GM18517 (cell line): ENCODE measurements around the gene CDYL.

Experiments used
- ATAC-seq: cut with Tn5 transposase; IDR thresholded peaks from one replicate; pipeline ENCODE4 v1.9.1; 2021; ENCODE audit warnings: mild to moderate bottlenecking, moderate library complexity; ENCODE audit not compliant: unreplicated experiment

The CDYL gene

DNA sequence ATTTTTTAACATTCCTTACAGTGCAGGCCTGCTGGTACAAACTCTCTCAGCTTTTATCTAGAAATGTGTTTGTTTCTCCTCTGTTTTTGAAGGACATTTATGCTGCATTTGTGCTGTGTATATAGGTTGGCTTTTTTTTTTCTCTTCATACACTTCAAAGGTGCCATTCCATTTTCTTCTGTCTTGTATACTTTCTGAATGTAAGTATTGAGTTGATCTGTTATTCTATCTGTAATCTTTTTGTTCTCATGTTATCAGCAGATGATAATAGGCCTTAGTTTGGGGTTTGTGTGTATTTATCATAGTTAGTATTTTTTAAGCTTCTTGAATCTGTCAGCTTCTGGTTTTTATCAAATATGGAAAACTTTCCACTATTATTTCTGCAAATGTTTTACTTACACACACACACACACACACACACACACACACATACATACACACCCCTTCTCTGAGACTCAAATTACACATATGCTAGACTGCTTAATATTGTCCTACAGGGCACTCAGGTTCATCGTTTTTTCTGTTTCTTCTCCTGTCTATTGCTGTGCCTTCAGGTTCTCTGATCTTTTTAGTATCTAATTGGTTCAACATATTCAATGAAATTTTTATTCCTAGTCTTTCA lies 153.0 kb downstream of the CDYL start:
- no peak for ATAC-seq

DNA sequence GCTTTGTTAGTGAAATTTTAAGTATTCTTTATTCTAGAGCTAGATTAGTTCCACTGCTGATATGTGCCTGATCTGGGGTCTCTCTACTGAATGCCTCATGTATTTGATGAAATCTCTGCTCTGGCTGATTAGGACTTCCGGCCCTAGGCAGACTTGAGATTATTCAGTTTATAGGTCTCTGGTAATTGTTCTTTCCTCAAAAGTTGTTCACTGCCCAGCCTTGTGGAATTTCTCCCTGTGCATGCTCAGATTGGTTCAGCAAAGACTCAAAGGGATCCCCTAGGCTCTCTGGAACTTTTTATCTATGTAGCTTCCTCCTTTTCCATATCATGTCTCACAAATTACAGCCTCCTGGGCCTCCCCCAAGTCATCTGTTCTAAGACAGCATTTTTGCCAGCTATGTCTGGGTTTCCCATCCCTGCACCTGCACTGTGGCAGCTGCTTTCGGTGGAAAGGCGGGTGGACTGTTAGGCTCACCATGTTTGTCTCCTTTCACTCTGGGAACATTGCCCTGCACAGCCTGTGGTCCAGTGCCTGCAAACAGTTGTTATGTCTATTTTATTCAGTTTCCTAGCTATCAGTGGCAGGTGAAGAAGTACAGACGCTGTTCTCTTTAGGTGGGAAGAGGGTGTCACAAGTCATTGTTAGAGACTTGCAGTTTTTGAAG lies 154.0 kb downstream of the CDYL start:
- ATAC-seq = no peak

DNA sequence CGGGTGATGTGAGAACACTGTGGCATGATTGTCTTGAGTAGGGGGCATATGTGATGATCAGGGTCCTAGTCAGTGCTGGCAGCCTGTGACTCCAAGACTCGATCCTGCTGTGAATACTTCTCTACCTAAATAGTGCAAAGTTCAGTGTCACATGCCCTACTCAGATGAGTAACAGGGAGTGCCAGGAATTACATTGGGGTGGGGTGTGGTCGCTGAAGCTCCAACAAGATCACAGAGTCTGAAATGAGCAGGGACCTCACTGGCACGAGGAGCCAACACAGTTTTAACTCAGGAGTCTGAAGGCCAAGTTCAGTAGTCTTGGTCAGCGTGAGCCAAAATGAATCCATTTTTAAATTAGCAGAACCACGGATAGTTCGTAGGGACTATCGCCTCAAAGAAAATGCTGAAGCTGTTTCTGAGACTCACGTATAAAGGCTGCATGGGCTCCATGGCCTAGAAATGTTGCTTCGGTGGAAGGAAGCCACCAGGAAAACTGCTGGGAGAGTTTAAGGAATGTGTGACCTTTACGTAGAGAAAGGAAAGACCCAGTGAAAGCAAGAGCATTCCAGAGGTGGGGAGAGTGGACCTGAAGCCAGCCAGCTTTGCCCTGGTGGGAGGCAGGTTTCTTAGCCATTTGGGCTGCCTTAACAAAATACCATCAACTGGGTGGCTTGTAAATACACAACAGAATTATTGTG lies 155.5 kb downstream of the CDYL start:
- ATAC-seq = no peak

DNA sequence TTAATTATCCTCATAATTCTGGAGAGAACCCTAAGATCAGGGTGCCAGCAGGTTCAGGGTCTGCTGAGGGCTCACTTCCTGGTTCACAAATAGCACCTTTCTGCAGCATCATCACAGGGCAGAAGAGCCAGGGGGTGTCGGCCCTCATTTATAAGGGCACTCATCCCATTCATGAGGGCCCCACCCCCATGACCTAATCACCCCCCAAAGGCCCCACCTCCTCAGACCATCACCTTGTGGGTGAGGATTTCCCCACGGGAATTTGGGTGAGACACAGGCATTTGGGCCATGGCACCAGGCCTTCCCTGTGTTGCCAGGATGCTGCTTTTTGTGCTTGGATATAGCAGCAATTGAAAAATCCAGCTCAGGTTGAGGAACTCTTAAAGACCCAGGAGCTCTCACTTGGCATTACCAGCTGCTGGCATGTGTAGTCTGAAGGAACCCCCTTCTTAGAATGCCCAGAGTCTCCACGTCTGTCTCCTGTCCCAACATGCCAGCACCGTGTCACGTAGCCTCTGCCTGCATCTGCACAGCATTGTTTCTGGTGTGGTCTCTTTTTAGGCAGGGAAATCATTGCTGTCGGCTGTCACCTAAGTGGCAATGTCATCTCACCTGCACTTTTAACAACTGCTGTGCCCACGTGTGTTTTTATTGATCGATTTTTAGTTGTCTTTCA lies 156.2 kb downstream of the CDYL start:
- no peak for ATAC-seq

DNA sequence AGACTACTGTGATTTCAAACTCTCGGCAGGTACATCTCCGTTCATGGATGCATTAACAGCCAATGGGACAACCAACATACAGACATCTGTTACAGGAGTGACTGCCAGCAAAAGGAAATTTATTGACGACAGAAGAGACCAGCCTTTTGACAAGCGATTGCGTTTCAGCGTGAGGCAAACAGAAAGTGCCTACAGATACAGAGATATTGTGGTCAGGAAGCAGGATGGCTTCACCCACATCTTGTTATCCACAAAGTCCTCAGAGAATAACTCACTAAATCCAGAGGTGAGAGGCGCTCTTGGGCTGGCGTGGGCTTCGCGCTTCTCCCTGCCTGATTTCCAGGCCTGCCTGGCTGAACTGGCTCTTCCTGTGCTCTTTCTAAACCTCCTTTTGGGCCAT lies 159.3 kb downstream of the CDYL start:
- peak; percentile 49 for ATAC-seq

DNA sequence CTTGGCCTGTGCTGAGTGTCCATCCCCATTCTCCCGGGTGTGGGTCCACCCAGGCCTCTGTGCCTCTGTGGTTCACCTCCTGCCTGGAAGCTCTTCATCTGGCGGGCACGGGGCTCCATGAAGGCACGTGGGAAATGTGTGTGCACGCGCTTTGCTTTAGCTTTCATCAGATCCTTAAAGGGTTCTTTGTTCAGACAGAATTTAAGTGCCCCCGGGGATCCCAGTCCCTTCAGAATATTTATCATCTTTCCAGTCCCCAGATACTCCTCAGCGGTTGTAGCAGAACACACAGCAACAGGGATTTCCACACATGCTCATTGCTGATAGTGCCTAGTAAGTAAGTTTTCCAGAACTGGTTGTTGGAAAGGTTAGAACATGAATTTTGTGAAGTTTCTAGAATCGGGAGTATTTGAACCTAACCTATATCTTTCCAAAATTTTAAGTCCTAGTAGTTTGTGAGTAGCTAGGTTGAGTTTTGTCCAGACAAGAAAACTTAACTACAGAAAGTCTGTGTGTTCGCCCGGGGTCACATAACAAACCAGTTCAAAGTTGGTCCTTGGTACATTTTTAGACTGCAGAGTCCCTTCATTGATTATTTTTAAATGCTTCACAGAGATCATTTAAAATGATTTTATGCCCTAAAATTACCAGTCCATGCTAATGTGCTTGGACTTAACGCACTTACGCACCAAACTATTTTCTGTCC lies 159.9 kb downstream of the CDYL start:
- no peak for ATAC-seq

DNA sequence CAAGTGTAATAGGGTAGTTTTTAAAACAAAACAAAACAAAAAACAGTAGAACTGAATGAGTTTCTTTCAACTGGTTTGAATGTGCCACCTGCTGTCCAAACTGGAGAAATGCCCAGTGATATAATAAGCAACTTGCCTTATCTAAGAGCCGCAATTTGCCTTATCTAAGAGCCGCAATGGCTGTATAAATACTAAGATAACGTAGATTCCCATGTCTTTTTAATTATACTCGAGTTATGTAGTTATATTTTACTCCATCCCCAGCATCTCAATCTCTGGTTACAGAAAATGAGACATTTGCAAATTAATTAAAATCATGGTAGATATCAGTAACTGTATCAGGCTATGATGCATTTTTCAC lies 160.5 kb downstream of the CDYL start:
- no peak for ATAC-seq

DNA sequence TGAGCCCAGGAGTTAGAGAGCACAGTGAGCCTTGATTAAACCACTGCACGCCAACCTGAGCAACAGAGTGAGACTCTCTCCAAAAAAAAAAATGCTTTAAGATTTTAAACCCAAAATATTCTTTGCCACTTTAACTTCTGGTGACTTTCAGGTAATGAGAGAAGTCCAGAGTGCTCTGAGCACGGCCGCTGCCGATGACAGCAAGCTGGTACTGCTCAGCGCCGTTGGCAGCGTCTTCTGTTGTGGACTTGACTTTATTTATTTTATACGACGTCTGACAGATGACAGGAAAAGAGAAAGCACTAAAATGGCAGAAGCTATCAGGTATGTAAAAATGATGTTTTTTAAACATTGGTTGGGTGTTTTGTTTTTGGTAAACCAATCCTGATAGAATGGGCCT lies 161.2 kb downstream of the CDYL start:
- no peak for ATAC-seq

DNA sequence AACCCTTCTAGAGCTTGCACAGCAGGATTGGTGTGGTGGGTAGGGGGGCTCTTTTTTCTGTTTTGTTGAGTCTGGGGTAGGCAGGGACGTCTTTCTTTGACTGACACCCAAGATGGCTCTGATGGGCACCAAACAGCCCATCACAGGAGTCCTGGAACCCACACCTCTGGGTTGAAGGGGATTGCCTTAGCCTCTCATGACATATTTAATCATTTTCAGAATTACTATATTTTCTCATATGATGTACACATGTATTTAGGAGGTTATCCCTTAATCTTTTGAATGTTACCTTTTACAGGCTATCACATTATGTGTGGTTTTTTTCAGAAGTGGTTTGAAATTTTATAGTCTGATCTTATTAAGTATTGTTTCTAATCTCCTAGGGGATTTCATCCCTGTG lies 163.0 kb downstream of the CDYL start:
- ATAC-seq = no peak

DNA sequence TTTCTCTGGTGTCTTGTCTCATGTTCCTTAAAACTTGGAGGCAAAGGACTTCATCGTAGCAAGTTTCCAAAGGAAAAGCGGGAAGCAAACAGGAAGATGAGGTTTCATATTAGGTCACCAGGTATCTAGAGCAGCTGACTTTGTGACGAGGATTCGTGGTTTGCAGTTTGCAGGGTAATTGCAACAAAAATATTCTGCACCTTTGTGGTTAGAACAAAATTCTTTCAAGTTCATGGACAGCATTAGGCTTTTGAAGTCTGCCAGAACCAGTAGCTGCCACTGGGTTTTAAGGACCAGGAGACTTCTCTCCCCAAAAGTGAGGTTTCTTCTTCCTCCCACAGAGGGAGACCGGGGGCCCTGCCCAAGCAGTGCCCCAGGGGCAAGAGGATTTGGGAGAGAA lies 164.2 kb downstream of the CDYL start:
- ATAC-seq = no peak

DNA sequence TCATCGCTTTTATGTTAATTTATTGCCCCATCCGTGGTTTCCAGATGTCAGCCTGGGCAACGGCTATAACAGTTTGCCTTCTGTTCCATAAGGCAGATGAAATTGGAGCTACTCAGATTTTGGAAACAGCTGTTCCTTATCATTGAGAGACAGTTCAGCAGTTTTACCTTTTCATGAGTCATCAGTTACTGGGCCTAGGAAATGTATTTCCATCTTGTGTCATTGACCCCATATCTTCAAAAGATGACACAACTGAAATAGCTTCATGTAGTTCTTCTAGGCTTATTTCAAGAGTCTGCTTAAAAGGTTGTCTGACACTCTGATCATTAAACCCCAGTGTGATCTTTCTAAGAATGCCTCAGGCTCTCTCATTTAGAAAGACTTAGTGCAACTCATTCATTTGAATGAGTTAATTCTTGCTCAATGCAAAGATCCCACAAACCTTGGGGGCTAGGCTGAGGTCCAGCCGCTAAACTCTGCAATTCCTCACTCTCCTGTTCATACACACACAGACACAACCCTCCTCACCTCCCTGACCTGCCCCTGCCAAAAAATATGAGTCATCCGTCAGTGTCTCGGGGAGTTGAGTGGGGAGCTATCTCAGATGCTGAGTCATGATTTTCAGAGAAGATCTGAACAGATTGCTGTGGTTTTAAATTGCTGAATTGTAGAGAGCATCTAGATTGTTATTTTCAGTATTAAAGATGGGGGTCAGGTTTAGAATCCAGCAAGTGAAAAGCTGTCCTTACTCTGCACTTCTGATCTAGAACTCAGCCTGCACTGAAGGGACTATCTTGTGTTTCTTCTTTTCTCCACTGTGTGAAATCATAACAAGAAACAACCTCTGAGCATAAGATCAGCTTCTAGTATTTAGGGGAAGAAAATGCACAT lies 165.8 kb downstream of the CDYL start:
- peak; percentile 74 for ATAC-seq

DNA sequence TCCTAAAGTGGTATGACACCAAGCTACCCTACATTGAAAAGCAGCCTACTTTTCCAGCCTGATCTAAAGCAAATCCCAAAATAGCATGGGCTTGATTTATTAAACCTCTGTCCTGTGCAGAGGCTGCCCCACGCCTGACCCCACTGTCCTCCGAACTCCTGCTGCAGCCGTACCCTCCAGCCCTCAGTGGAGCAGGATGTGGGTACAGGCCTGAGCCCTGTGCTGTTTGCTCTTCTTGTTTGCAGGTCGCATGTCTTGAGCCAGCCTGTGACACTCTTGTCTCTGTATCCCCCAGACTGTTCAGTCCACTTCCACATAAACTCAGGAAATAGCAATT lies 166.4 kb downstream of the CDYL start:
- no peak for ATAC-seq

DNA sequence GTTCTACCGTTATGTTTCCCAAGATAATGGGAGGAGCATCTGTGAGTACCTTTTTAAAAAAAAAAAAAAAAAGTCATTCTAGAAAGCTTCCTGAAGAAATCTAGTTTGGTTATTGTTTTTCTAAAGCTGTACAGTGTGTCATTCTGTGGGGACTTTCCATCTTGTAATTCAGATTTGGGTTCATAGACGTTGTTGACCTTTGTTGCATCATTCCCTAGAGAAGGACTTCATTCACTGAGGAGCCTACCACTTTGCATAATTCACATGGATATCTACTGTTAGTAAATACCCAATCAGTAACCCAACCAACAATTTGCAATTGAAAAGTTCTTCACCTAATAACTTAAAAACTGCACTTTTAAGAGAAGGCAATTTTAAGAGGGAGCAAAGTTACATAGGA lies 167.5 kb downstream of the CDYL start:
- no peak for ATAC-seq

DNA sequence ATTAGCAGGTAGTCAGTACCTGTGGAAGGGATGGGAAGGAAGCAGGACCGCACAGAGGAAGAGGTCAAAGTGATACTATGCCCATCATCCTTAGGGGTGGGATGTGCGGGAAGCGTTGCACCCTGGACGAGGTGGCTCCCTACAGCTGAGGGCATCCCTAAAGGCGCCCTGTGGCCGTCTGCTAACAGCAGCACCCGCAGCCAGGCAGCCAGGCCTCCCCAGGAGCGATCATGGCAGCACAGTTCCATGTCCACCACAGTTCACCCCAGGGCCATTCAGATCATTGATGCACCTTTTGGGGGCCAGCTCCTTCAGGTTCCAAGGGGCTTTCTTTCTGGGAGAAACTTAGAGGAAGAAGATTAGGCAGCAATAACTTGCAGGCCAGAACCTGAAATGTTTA lies 168.1 kb downstream of the CDYL start:
- no peak for ATAC-seq

DNA sequence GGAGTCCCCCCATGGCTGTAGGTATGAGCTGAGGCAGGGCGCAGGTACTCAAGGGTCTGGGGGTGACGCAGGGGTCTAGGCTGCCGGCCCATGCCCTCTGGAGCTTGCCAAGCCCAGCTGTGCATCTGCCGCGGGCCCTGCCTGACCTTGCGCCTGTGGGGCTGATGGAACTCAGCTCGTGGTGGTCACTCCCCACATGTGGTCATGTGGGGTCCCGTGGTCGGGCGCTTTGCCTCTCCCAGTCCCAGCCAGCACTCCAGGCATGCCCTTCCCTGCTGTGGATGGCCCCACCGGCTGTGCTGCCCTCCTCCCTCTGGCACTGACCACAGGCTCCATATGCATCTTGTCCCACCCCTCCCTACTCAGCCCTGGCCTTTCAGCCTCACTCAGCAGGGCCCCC lies 170.3 kb downstream of the CDYL start:
- no peak for ATAC-seq

DNA sequence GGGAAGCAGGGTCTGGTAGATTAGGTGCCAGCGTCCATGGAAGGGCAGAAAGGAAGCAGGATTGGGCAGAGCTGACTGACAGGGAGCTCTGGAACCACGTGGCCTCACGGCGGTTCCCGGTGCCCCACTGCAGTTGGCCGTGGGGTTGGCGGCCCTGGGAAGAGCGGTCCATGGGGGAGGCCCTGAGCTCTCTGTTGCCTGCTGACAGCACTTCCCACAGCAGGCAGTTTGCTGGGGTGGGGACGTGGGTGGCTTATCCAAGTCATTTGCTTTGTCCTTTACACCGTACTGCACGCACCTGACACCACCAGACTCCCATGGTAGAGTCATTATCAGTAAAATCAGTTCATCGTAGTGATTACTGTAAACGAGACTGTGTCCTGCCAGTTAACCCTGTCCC lies 171.5 kb downstream of the CDYL start:
- ATAC-seq = no peak

DNA sequence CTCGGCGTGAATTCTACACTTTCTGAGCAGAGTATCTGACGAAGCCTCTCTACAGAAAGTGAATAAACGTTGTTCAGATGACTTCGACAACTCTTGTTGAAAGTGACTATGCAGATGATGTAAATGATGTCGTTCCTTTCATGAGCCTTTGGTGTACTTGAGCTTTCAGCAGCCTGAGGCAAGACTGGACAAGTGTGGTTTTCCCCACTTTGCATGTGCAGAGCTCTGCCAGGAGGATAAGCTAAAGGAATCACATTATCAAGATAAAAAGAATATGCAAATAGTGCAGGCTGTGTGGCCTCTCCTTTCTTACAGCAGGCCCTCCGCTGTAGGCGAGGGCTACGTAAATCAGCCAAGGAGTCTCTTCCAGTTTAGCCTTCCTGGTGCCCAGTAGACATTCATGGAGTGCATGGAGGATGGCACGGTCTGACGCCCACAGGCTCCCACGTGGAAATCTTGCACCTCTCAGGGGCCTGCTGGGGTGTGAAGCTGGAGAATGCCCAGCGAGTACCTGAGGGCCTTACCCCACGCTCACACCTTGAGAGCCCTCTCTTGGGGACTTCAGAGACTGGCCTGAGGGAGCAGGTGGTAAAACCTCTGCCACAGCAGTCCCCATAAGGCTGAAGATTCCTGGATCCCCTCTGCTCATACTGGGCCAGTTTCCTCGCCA lies 172.7 kb downstream of the CDYL start:
- ATAC-seq = no peak

DNA sequence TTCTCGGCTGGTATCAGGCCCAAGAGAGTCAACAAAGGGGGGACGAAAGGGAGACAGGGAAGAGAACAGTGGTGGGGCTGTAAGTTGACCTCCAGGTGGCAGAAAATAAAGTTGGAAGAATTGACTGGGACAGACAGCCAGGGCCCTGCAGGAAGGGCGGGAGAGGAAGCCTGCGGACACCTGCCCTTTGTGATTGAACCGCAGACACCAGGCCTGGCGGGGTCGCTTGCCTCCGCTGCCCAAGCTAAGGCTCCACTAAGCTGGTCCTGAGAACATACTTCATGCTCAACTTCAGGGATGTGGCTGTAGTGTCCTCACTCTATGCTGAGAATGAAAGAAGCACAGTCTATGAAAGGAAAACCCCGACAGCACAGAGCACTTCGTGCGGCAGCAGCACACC lies 173.9 kb downstream of the CDYL start:
- ATAC-seq = no peak

DNA sequence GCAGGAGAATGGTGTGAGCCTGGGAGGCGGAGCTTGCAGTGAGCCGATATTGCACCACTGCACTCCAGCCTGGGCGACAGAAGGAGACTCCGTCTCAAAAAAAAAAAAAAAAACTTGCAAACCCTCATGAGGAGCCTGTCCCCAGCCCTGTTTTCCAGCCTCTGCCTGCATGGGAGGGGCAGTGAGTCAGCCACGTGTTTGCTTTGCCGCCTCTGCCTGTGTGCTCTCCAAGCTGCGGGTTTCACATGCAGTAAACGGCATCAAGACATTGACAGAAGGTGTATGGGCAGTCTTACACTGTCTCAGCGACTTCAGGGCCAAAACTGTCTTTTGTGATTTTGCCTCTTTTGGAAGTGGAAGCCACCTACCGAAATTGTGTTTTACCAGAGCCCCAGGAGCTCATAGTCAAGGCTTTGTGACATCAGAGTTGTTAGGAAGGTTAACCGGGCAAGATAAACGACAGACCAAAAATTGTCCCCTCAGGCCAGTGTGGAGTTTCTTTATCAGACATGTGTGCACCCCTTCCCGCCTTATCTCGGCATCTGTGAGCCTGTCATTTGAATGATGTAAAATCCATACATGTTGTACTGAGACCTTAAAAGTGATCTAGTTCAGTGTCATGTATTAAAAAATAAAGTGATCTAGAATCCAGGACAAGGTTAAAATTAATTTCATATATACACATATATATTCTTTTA lies 174.8 kb downstream of the CDYL start:
- ATAC-seq = no peak
